Bronchial epithelial cell (primary cell): ENCODE measurements around the gene BEAN1. TPM values are rescaled to one million over a fixed set of nuclear protein-coding genes. Genes with fewer than 3 reads are reported as not detected.

Experiments
- DNase-seq: peaks from one replicate; pipeline ENCODE4 v3.0.0-alpha.2; 2010; ENCODE audit warnings: low read depth
- FAIRE-seq: peaks from 2 replicates; lab custom pipeline; 2011; peaks lifted over from hg19 to GRCh38; lab: Jason Lieb, UNC
- H3K27me3 ChIP-seq: 2 replicates; pipeline ENCODE4 v1.5.1; 2011; ENCODE audit warnings: low read length; ENCODE audit not compliant: control insufficient read depth, insufficient read depth
- H3K36me3 ChIP-seq: 2 replicates; pipeline ENCODE4 v1.5.1; 2011; ENCODE audit warnings: low read length; ENCODE audit not compliant: control insufficient read depth, insufficient read depth
- H3K4me3 ChIP-seq: 2 replicates; pipeline ENCODE4 v1.5.1; 2011; ENCODE audit warnings: mild to moderate bottlenecking, low read depth, low read length, control low read depth
- CTCF ChIP-seq: IDR thresholded peaks from 2 replicates; pipeline ENCODE4 v1.5.1; 2011; ENCODE audit warnings: mild to moderate bottlenecking, moderate library complexity, low read length, control low read depth, inconsistent platforms; ENCODE audit not compliant: insufficient read depth, severe bottlenecking
- total RNA-seq: library from RNA; depleted of rRNA; stranded (reverse); fragments of >200 nt; gene quantifications from 2 replicates; pipeline ENCODE4 v1.2.1, GENCODE V29; 2014

BEAN1 gene
- total RNA-seq, 1 donor from 2014 or later = not detected

- Histone ChIP-seq H3K4me3 (no peak overlapping the region), H3K36me3 (no peaks in the 10 kb centered on the region), H3K27me3 (peaks cover 3% of the 10 kb centered on the region)
- TF ChIP-seq CTCF = no peak
- DNase-seq = no peak
- no peak for FAIRE-seq
These were observed 27.7 kb downstream of the BEAN1 start for GRCh38 chr16:66454751-66455150.

DNA sequence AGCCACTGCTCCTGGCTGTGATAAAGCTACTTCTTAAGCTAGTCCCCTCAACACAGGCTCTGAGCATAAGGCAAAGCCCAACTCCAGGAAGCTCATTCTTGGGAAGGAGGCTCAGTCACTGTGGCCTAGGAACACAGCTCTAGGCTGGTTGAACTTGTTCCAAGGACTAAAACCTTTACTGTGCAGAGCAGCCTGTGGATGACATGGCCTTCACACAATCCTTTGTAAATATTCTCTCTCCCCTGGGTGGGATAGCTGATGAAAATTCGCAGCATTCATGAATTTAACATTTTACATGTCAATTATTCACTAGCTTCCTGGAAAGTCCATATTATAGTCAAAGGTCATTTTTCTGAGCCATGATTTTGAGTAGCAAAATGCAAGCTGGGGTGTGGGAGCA, 28.9 kb downstream of the BEAN1 start:
- Histone ChIP-seq H3K36me3 (no peaks in the 10 kb centered on the region), H3K27me3 (peaks cover 9% of the 10 kb centered on the region), H3K4me3 (no peak overlapping the region)
- no peak for FAIRE-seq
- no peak for DNase-seq
- TF ChIP-seq CTCF = no peak

DNA sequence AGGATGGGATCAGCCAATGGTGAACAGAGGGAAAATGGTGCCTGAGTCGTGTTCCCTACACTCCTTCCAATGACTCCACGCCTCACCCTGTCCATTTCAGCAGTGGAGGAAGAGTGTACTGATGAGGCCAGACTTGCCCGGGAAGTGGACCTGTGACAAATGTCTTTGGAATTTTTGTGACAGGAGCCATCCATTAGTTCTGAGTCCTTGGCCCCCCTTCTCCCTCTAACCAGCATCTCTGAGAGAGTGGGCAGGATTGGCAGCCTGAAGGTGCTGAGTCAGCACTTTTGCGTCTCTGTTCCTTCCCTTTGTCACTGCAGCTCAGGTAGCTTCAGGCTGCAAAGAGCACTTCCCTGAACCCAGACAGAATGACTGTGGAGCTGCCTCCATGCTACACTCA, 30.8 kb downstream of the BEAN1 start:
- peaks cover 9% of the 10 kb centered on the region for H3K27me3 ChIP-seq
- DNase-seq = peak; percentile 52
- TF ChIP-seq CTCF = no peak
- H3K36me3 ChIP-seq = no peaks in the 10 kb centered on the region
- no peak overlapping the region for H3K4me3 ChIP-seq
- no peak for FAIRE-seq

DNA sequence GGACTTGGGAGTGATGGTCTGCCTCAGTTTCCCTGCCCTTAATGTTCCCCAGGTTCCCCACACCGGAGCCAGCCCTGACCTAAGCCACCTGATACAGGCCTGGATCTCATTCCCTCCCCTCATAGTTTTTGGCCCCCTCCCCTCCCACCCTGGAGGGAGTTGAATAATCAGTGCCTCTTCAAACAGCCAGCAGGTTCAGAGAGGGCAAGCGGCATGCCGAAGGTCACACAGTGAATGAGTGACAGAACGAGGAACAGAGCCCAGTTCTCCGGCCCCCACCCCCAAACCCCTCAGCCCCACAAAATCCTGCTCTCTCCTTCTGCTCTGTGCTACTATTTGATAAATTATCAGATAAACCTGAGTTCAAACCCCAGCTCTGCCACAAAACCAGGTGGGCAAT, 31.2 kb downstream of the BEAN1 start:
- TF ChIP-seq CTCF = no peak
- FAIRE-seq = no peak
- H3K4me3 ChIP-seq = no peak overlapping the region
- H3K27me3 ChIP-seq = peaks cover 9% of the 10 kb centered on the region
- no peak for DNase-seq
- H3K36me3 ChIP-seq = no peaks in the 10 kb centered on the region

DNA sequence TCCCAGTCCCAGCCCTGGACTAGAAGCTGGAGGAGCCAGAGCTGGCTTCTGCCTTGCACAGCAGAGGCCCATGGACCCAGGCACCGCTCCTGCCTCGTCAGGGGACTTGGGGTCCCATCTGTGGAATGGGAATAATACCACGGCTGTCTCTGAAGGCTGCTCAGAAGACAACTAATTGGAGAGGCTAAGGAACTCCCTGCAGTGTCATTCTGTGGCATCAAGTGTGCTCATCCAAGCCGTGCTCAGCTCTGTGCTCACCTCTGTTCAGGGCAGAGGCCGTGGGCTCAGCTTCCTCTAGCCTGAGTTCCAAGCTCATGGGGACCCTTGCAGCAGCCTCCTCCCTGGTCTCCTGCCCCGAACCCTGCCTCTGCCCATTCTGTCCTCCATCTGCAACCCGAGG, 31.8 kb downstream of the BEAN1 start:
- FAIRE-seq (no peak), DNase-seq (no peak)
- H3K4me3 ChIP-seq = no peak overlapping the region
- H3K36me3 ChIP-seq = no peaks in the 10 kb centered on the region
- TF ChIP-seq CTCF = no peak
- H3K27me3 ChIP-seq = peaks cover 9% of the 10 kb centered on the region

GRCh38 chr16:66459878-66460277, 32.8 kb downstream of the BEAN1 start:
- Histone ChIP-seq H3K27me3 (peaks cover 9% of the 10 kb centered on the region), H3K4me3 (no peak overlapping the region), H3K36me3 (no peaks in the 10 kb centered on the region)
- no peak for FAIRE-seq
- no peak for DNase-seq
- TF ChIP-seq CTCF = no peak
